Ovary (tissue), 3 donors: Measurements from ENCODE around the gene TENM4.

ENCODE experiments used
- EP300 ChIP-seq: sonication (generic); formaldehyde crosslinking; IDR thresholded peaks from one replicate; pipeline ENCODE4 v1.6.1; 2017; ENCODE audit warnings: antibody characterized with exemption
- POLR2A ChIP-seq: fragments of 450-650 bp; IDR thresholded peaks from one replicate; pipeline ENCODE4 v1.6.1; 2017; ENCODE audit warnings: antibody characterized with exemption, mild to moderate bottlenecking, moderate library complexity
- TF ChIP-seq, protein P1 (sequence below), 3 donors: fragments of 450-650 bp in 2 of 3; fragments of 200-600 bp in 1 of 3; IDR thresholded peaks; one replicate each; pipeline versions ENCODE4 v1.5.1 to v1.8.0; 2016 to 2022; ENCODE audit warnings: antibody characterized with exemption in 3 of 3, mild to moderate bottlenecking in 1 of 3
- donor health status: DM: no; HTN: no; CAD: no.

DNA sequence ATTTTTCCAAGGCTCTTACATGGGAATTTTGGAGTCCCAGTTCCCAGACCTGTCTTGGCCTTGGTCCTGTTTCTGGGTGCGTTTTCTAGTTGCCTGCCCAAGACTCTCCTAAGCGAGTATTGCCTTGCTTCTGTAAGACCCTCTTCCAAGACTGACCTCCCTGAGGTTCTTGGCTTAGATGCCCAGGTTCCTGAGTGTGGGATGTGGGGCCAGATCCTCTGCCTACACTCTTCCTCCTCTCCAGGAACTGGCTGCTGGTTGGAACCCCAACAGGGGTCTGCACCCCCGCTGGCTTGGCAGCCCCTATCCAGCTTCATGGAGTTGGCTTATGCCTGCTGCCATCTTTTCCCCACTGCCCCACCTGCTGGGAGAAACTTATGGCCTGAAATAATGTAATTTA is 429.5 kb downstream of the TENM4 start:
- TF ChIP-seq, protein P1, sequence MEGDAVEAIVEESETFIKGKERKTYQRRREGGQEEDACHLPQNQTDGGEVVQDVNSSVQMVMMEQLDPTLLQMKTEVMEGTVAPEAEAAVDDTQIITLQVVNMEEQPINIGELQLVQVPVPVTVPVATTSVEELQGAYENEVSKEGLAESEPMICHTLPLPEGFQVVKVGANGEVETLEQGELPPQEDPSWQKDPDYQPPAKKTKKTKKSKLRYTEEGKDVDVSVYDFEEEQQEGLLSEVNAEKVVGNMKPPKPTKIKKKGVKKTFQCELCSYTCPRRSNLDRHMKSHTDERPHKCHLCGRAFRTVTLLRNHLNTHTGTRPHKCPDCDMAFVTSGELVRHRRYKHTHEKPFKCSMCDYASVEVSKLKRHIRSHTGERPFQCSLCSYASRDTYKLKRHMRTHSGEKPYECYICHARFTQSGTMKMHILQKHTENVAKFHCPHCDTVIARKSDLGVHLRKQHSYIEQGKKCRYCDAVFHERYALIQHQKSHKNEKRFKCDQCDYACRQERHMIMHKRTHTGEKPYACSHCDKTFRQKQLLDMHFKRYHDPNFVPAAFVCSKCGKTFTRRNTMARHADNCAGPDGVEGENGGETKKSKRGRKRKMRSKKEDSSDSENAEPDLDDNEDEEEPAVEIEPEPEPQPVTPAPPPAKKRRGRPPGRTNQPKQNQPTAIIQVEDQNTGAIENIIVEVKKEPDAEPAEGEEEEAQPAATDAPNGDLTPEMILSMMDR (IDR thresholded peaks at IDR 0.05) = no peak
- no peak for TF ChIP-seq EP300
- TF ChIP-seq POLR2A = no peak
